GM23338 (cell line): ENCODE data around the gene KCTD14.

Source experiments
- CREB1 ChIP-seq: fragments of 250-450 bp; sonication (Bioruptor Pico); IDR thresholded peaks from 2 replicates; pipeline ENCODE4 v1.5.0; 2020; ENCODE audit warnings: low read depth, mild to moderate bottlenecking, moderate library complexity
- CTCF ChIP-seq, 2 experiments: fragments of 200-600 bp in 1 of 2; sonication (generic) in 1 of 2; conservative IDR thresholded peaks; 2 replicates each; pipeline versions ENCODE4 v1.5.1 to v1.6.1; 2016 to 2017; ENCODE audit warnings: antibody characterized with exemption in 2 of 2, low read depth in 2 of 2, mild to moderate bottlenecking in 2 of 2, moderate library complexity in 1 of 2
- ETS1 ChIP-seq: IDR thresholded peaks from 2 replicates; pipeline ENCODE4 v1.6.1; 2016; ENCODE audit warnings: antibody characterized with exemption
- EZH2 ChIP-seq: fragments of 200-600 bp; sonication (generic); IDR thresholded peaks from one replicate; pipeline ENCODE4 v1.8.0; 2017; ENCODE audit warnings: antibody characterized with exemption, mild to moderate bottlenecking, low read depth; ENCODE audit not compliant: unreplicated experiment
- EZH2phosphoT487 ChIP-seq: fragments of 200-600 bp; sonication (generic); IDR thresholded peaks from one replicate; pipeline ENCODE4 v1.8.1; 2018; ENCODE audit warnings: antibody characterized with exemption; ENCODE audit not compliant: unreplicated experiment
- JUNB ChIP-seq: IDR thresholded peaks from one replicate; pipeline ENCODE4 v1.6.1; 2016; ENCODE audit warnings: antibody characterized with exemption; ENCODE audit not compliant: unreplicated experiment
- NANOG ChIP-seq: IDR thresholded peaks from 2 replicates; pipeline ENCODE4 v1.6.1; 2016; ENCODE audit warnings: antibody characterized with exemption, borderline replicate concordance
- POLR2AphosphoS5 ChIP-seq: IDR thresholded peaks from 2 replicates; pipeline ENCODE4 v1.6.1; 2016; ENCODE audit warnings: antibody characterized with exemption, low read depth
- REST ChIP-seq: IDR thresholded peaks from one replicate; pipeline ENCODE4 v1.6.1; 2018; ENCODE audit warnings: antibody characterized with exemption; ENCODE audit not compliant: unreplicated experiment
- STAT1 ChIP-seq: IDR thresholded peaks from one replicate; pipeline ENCODE4 v1.6.1; 2016; ENCODE audit warnings: antibody characterized with exemption; ENCODE audit not compliant: unreplicated experiment
- ZNF331 ChIP-seq: fragments of 250-450 bp; sonication (Bioruptor Pico); IDR thresholded peaks from 2 replicates; pipeline ENCODE4 v1.5.0; 2020; ENCODE audit warnings: low read depth, mild to moderate bottlenecking, moderate library complexity

GRCh38 chr11:78041843-78042440, 18.9 kb upstream of the KCTD14 start:
- TF ChIP-seq CTCF (conservative IDR thresholded peaks at IDR 0.05; ENCODE audit: low read depth in 2 of 2) (no peak), CREB1 (no peak), POLR2AphosphoS5 (no peak), EZH2 (no peak), EZH2phosphoT487 (no peak), REST (no peak), ZNF331 (CRISPR knock-in tag) (no peak), ETS1 (no peak), STAT1 (no peak), NANOG (no peak), JUNB (no peak)
